Suprapubic skin (tissue), 4 donors: ENCODE results near the gene AKAP13. TPM values are rescaled to one million over a fixed set of nuclear protein-coding genes. Genes with fewer than 3 reads are reported as not detected.

Source experiments
- DNase-seq, 2 donors: peaks; one replicate each; pipeline ENCODE4 v3.0.0-alpha.2; 2019; ENCODE audit warnings: low spot score in 2 of 2
- H3K27ac ChIP-seq: fragments of 200-600 bp; sonication (generic); one replicate; pipeline ENCODE4 v1.5.1; 2019
- H3K27me3 ChIP-seq: fragments of 200-600 bp; sonication (generic); one replicate; pipeline ENCODE4 v1.5.1; 2019
- H3K36me3 ChIP-seq: fragments of 200-600 bp; sonication (generic); one replicate; pipeline ENCODE4 v1.5.1; 2019
- H3K4me1 ChIP-seq: fragments of 200-600 bp; sonication (generic); one replicate; pipeline ENCODE4 v1.5.1; 2019
- H3K4me3 ChIP-seq: fragments of 200-600 bp; sonication (generic); one replicate; pipeline ENCODE4 v1.5.1; 2019; ENCODE audit warnings: mild to moderate bottlenecking
- H3K9me3 ChIP-seq: fragments of 200-600 bp; sonication (generic); one replicate; pipeline ENCODE4 v1.5.1; 2019
- CTCF ChIP-seq, 2 donors: fragments of 200-600 bp in 1 of 2; fragments of 450-650 bp in 1 of 2; sonication (generic) in 1 of 2; IDR thresholded peaks; one replicate each; pipeline ENCODE4 v1.5.1; 2016 to 2019; ENCODE audit warnings: antibody characterized with exemption in 2 of 2, mild to moderate bottlenecking in 1 of 2, moderate library complexity in 1 of 2
- EP300 ChIP-seq: sonication (generic); formaldehyde crosslinking; IDR thresholded peaks from one replicate; pipeline ENCODE4 v1.6.1; 2017; ENCODE audit warnings: antibody characterized with exemption
- POLR2A ChIP-seq, 2 donors: fragments of 450-650 bp; IDR thresholded peaks; one replicate each; pipeline ENCODE4 v1.6.1; 2017; ENCODE audit warnings: antibody characterized with exemption in 2 of 2, mild to moderate bottlenecking in 2 of 2, moderate library complexity in 2 of 2
- POLR2AphosphoS5 ChIP-seq, 3 donors: sonication (generic); formaldehyde crosslinking; IDR thresholded peaks; one replicate each; pipeline ENCODE4 v1.6.1; 2017; ENCODE audit warnings: antibody characterized with exemption in 3 of 3
- WGBS: methylation state at CpG from one replicate; pipeline ENCODE4 v1.1.5; 2018; 5-methylcytosine and 5-hydroxymethylcytosine counted together
- total RNA-seq, 4 donors: library from RNA; depleted of rRNA; stranded (reverse); fragments of >200 nt; gene quantifications; one replicate each; pipeline ENCODE4 v1.1.0, GENCODE V29; 2016

Gene AKAP13
- total RNA-seq, 4 donors from 2014 or later, result 124 to 249 (median 163) TPM

- H3K9me3 ChIP-seq, result no peaks in the 10 kb centered on the region
- DNase-seq, result no peak
- no peaks in the 10 kb centered on the region for H3K27me3 ChIP-seq
- 87% methylated on average over 5 of the region's 5 CpGs for WGBS
- H3K27ac ChIP-seq, result peak overlapping the region; percentile 25
- H3K4me1 ChIP-seq, result peaks cover 14% of the 10 kb centered on the region
- TF ChIP-seq CTCF (IDR thresholded peaks at IDR 0.05) (no peak), EP300 (no peak), POLR2AphosphoS5 (IDR thresholded peaks at IDR 0.05) (no peak), POLR2A (IDR thresholded peaks at IDR 0.05) (no peak)
- peaks cover 69% of the 10 kb centered on the region for H3K36me3 ChIP-seq
- H3K4me3 ChIP-seq, result no peak overlapping the region
Observed at GRCh38 chr15:85673326-85673725, 292.9 kb downstream of the AKAP13 start.

DNA sequence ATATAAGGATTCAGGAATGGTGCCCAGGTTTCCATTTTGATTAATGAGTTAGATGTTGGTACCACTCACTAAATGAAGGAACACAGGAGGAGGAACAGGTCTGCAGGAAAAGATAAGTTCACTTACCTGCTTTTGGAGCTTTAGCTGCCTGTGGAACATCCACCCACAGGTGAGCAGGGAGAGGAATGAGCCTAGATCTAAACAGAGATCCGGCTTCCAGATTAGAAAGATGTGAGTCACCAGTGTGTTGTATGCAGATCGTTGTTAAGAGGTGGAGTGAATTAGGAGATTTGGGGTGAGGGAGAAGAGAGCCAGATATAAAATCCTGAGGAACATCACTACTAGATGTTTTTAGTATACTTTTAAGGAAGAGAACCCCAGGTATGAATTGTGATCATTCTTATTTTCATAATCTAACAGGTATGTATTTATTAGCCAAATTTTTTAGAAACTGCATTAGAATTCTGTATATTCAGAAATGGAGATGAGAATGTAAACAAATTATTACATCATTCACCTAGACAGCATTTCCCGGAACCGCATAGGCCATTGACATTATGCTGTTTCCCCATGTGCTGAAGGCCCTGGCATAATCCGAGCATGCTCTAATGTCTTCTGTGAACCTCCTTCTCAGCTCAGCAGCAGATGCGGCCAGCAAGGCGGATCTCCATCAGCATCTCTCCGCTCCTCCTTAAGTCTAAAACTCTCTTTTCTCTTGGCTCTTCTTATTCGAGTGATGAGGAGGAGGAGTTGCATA lies 296.1 kb downstream of the AKAP13 start:
- peaks cover 10% of the 10 kb centered on the region for H3K4me1 ChIP-seq
- TF ChIP-seq POLR2AphosphoS5 (IDR thresholded peaks at IDR 0.05) (no peak), POLR2A (IDR thresholded peaks at IDR 0.05) (no peak), EP300 (no peak), CTCF (IDR thresholded peaks at IDR 0.05) (no peak)
- WGBS, result 78% methylated on average over 9 of the region's 9 CpGs
- no peak overlapping the region for H3K4me3 ChIP-seq
- no peaks in the 10 kb centered on the region for H3K27me3 ChIP-seq
- H3K27ac ChIP-seq, result no peak overlapping the region
- no peaks in the 10 kb centered on the region for H3K9me3 ChIP-seq
- peaks cover 58% of the 10 kb centered on the region for H3K36me3 ChIP-seq
- no peak for DNase-seq

- TF ChIP-seq POLR2A (IDR thresholded peaks at IDR 0.05), result no peak
- TF ChIP-seq POLR2AphosphoS5 (IDR thresholded peaks at IDR 0.05), result no peak
- no peak for TF ChIP-seq EP300
- TF ChIP-seq CTCF (IDR thresholded peaks at IDR 0.05), result no peak
- no peak overlapping the region for H3K27ac ChIP-seq
- no peaks in the 10 kb centered on the region for H3K27me3 ChIP-seq
- 67% methylated on average over 4 of the region's 4 CpGs for WGBS
- peaks cover 67% of the 10 kb centered on the region for H3K36me3 ChIP-seq
- DNase-seq, result no peak
- no peaks in the 10 kb centered on the region for H3K9me3 ChIP-seq
- no peaks in the 10 kb centered on the region for H3K4me1 ChIP-seq
- no peak overlapping the region for H3K4me3 ChIP-seq
Observed at GRCh38 chr15:85679231-85679630, 298.8 kb downstream of the AKAP13 start.

- no peaks in the 10 kb centered on the region for H3K27me3 ChIP-seq
- 89% methylated on average over 4 of the region's 4 CpGs for WGBS
Observed at GRCh38 chr15:85681386-85681785, 301.0 kb downstream of the AKAP13 start.

More at GRCh38 chr15:85681386-85681785, 301.0 kb downstream of the AKAP13 start:
- no peak for TF ChIP-seq CTCF (IDR thresholded peaks at IDR 0.05)
- TF ChIP-seq POLR2A (IDR thresholded peaks at IDR 0.05), result no peak
- no peak for TF ChIP-seq EP300
- TF ChIP-seq POLR2AphosphoS5 (IDR thresholded peaks at IDR 0.05), result no peak
- no peak overlapping the region for H3K4me3 ChIP-seq
- peaks cover 67% of the 10 kb centered on the region for H3K36me3 ChIP-seq
- H3K27ac ChIP-seq, result no peak overlapping the region
- DNase-seq, result no peak
- H3K4me1 ChIP-seq, result no peaks in the 10 kb centered on the region
- no peaks in the 10 kb centered on the region for H3K9me3 ChIP-seq
